ENCODE data around the gene HOXA3.

Gene HOXA3

GRCh38 chr7:27151931-27152815 is at the start of gene HOXA3:
HOXA3 (minus strand) TSS chr7:27152583; CDS start chr7:27110640, 41,943 bp downstream.
- no peak for DNase-seq

- DNase-seq = no peak
Measured at GRCh38 chr7:27201580-27202017, 49.2 kb upstream of the HOXA3 start.

DNA sequence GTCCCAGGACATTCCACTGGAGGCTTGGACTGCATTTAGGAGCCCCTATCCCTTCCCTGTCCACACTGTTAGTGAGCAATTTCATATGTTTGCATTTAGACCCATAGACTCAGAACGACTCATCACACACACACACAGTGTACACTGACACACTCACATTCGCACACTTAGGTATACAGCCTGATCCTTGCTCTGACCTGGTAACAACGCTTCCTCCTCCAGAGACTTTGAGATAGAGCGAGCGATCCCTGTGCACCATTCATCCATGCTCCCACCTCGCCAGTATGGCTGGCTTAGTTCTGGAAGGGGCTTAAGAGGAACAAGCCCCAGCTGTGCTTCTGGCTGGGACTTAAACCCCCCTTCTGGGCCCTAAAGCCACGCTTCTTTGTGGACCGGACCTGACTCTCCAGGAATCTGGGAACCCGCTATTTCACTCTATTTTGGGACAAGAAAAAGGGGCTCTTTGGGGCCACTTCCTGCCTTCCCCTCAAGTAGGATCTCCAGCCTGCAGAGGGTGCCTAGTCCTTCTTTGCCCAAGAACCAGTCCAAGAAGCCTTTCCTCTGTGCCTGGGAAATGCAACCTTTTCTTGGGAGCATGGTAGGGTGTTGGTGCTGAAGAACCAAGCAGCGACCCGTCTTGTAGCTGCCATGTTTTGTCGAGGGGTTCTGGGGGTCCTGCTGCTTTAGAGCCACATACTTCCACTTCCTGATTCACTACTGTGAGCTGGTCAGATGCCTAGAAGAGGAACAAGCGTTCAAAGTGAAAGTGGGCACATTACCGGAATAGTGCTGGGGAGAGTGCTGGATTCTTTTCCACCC is 48.6 kb upstream of the HOXA3 start:
- no peak for DNase-seq

GRCh38 chr7:27199849-27200760 is 47.7 kb upstream of the HOXA3 start, which contains the start of gene HOXA13:
HOXA13 (minus strand) TSS chr7:27200091; CDS start chr7:27200077, 14 bp downstream.
- DNase-seq = peak in 1 of 2 experiments; percentile 94

- DNase-seq = peak in 1 of 2 experiments; percentile 74
Measured at GRCh38 chr7:27198871-27199801, 46.8 kb upstream of the HOXA3 start.

GRCh38 chr7:27198138-27198841 is 45.9 kb upstream of the HOXA3 start:
- peak in 1 of 2 experiments; percentile 71 for DNase-seq

DNA sequence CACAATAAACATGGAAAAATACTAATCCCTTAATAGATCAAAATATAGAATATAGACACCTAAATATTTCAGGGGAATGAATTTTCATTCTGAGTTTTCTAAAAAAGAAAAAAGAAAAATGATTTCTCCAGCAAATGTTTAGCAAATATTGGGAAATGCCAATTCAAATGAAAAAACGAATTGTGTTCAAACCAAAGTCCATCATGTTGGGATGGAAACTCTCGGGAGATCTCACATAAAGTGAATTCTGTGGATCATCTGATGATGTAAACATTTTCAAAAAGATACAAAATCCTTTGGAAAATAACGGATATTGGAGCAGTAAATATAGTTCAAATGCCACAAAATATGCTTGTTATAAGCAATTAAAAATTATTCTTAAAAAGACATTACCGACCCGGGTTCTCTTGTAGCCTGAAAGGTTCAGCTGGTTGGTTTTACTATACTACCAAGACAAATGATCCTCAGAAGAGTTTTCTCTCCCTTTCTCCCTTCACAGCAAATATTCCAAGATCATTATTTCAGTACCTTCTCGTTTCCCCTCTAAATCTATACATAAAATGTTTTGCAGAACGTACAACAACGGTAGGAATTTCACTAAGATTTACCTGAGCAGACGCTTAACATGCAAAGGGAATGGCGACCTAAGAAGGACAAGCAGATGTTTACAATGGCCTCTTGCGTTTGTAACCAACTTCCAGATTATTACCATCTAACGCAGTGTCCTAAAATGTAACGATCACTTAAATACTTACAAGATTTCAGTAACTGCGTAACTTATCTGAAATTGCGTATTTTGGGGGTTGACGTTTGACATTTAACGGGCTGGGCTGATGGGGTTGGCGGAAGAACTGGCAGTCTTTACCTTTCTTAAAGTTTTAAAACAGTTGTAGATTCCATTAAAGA is 45.0 kb upstream of the HOXA3 start:
- no peak for DNase-seq

- peak; percentile 91 to 93 for DNase-seq
Measured at GRCh38 chr7:27196287-27196767, 43.9 kb upstream of the HOXA3 start.

- no peak for DNase-seq
Measured at GRCh38 chr7:27194686-27195379, 42.5 kb upstream of the HOXA3 start.

- no peak for DNase-seq
Measured at GRCh38 chr7:27194002-27194352, 41.6 kb upstream of the HOXA3 start.

- no peak for DNase-seq
Measured at GRCh38 chr7:27193335-27194001, 41.1 kb upstream of the HOXA3 start.

- DNase-seq = no peak
Measured at GRCh38 chr7:27192546-27193334, 40.4 kb upstream of the HOXA3 start.

GRCh38 chr7:27191833-27192545 is 39.6 kb upstream of the HOXA3 start:
- no peak for DNase-seq

DNA sequence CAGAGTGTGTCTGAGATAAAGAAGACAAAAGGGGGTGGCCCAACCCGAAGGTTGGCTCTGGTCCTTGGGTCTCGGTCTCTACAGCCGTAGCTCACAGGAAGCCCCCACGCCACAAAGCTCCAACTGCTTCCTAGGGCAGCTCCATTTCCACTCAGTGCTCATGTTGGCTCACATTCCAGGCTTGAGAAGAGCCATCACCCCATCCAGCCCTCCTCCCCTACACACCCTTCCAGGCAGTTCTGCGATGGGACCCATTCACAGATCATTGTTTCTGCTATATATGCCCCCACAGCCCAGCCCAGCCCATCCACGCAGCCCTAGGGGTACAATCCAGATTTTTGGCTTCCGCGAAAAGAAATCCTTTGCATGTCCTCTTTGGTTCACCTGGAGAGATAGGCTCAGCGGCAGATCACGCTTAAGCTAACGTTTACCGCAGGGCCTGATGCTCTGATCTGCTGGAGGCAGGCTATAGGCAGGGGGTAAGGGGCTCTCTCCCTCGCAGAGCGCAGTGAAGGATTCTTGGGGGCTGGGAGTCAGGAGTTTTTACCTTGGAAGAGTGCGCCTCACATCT is 38.9 kb upstream of the HOXA3 start:
- DNase-seq = no peak

- DNase-seq = no peak
Measured at GRCh38 chr7:27189997-27190748, 37.8 kb upstream of the HOXA3 start.
